Peyer's patch (tissue), 4 donors: ENCODE results near the gene CPD.

ENCODE experiments used
- POLR2A ChIP-seq, 2 donors: fragments of 450-650 bp; IDR thresholded peaks; one replicate each; pipeline ENCODE4 v1.5.1; 2017; ENCODE audit warnings: antibody characterized with exemption in 2 of 2, mild to moderate bottlenecking in 2 of 2, moderate library complexity in 2 of 2
- TF ChIP-seq, protein P1 (sequence below), 6 experiments: fragments of 450-650 bp in 4 of 6; fragments of 200-600 bp in 2 of 6; sonication (generic) in 1 of 6; IDR thresholded peaks; one replicate each; pipeline ENCODE4 v1.5.1; 2017 to 2019; ENCODE audit warnings: antibody characterized with exemption in 6 of 6, mild to moderate bottlenecking in 3 of 6, moderate library complexity in 1 of 6

GRCh38 chr17:30368912-30369720, 9.6 kb upstream of the CPD start:
- TF ChIP-seq, protein P1, sequence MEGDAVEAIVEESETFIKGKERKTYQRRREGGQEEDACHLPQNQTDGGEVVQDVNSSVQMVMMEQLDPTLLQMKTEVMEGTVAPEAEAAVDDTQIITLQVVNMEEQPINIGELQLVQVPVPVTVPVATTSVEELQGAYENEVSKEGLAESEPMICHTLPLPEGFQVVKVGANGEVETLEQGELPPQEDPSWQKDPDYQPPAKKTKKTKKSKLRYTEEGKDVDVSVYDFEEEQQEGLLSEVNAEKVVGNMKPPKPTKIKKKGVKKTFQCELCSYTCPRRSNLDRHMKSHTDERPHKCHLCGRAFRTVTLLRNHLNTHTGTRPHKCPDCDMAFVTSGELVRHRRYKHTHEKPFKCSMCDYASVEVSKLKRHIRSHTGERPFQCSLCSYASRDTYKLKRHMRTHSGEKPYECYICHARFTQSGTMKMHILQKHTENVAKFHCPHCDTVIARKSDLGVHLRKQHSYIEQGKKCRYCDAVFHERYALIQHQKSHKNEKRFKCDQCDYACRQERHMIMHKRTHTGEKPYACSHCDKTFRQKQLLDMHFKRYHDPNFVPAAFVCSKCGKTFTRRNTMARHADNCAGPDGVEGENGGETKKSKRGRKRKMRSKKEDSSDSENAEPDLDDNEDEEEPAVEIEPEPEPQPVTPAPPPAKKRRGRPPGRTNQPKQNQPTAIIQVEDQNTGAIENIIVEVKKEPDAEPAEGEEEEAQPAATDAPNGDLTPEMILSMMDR (IDR thresholded peaks at IDR 0.05), result no peak
- no peak for TF ChIP-seq POLR2A (IDR thresholded peaks at IDR 0.05)
